ENCODE measurements around the gene LRRC8A.
"Not testable (repeated sequence)": the region's sequence is repeated elsewhere in the genome, so short reads cannot be mapped to it uniquely, and the experiment has no call there.

LRRC8A gene

GRCh38 chr9:128851779-128852600, 29.9 kb upstream of the LRRC8A start:
- H4K91ac ChIP-seq (ENCODE audit: low read depth, low read length); H3K9ac ChIP-seq (ENCODE audit: low read length); H2BK5ac ChIP-seq (ENCODE audit: low read depth, low read length, poor library complexity); H3K27me3 ChIP-seq (ENCODE audit: insufficient read depth, low read length); H3K23ac ChIP-seq (ENCODE audit: low read length); H3K79me2 ChIP-seq (ENCODE audit: control insufficient read depth, insufficient read depth, low read length, poor library complexity); H3K4me1 ChIP-seq (ENCODE audit: control insufficient read depth in 1 of 2, insufficient read depth in 2 of 2, low read length in 2 of 2); H3K79me1 ChIP-seq (ENCODE audit: low read length); H2BK12ac ChIP-seq (ENCODE audit: low read length); H3K27ac ChIP-seq (ENCODE audit: low read depth, low read length); H3K36me3 ChIP-seq (ENCODE audit: control insufficient read depth in 1 of 2, insufficient read depth in 2 of 2, low read length in 2 of 2); H4K12ac ChIP-seq (ENCODE audit: low read depth, low read length); H3K9me3 ChIP-seq (ENCODE audit: insufficient read depth, low read depth, low read length); H2AK5ac ChIP-seq (ENCODE audit: low read length); H3K4ac ChIP-seq (ENCODE audit: low read depth, low read length); H3K18ac ChIP-seq (ENCODE audit: low read length); H3K14ac ChIP-seq (ENCODE audit: low read length); H4K8ac ChIP-seq (ENCODE audit: low read depth, low read length); H2AFZ ChIP-seq (ENCODE audit: insufficient read depth, low read length, poor library complexity); H2BK120ac ChIP-seq (ENCODE audit: insufficient read depth, low read length, poor library complexity); H3K4me3 ChIP-seq (ENCODE audit: low read depth, low read length); H3K4me2 ChIP-seq (ENCODE audit: low read length): not testable (repeated sequence)
- peak in 1 of 2 donors; percentile 68 for DNase-seq
- WGBS (ENCODE audit: extremely low coverage, insufficient coverage, insufficient read length), result no CpG with 5 or more reads among the region's 10 CpGs

DNA sequence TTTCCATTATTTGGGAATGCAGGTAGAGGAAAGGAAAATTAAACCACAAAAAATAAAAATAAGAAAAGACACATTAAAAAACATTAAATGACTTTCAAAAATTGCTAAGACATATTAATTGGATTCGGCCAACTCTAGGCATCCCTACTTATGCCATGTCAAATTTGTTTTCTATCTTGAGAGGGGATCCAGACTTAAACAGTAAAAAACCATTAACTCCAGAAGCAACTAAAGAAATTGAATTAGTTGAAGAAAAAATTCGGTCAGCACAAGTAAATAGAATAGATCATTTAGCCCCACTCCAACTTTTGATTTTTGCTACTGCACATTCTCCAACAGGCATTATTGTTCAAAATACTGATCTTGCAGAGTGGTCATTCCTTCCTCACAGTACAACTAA, 29.3 kb upstream of the LRRC8A start:
- not testable (repeated sequence) for H3K18ac ChIP-seq (ENCODE audit: low read length); H3K4me2 ChIP-seq (ENCODE audit: low read length); H3K27ac ChIP-seq (ENCODE audit: low read depth, low read length); H4K91ac ChIP-seq (ENCODE audit: low read depth, low read length); H3K4ac ChIP-seq (ENCODE audit: low read depth, low read length); H3K79me1 ChIP-seq (ENCODE audit: low read length); H2AK5ac ChIP-seq (ENCODE audit: low read length); H3K4me1 ChIP-seq (ENCODE audit: control insufficient read depth in 1 of 2, insufficient read depth in 2 of 2, low read length in 2 of 2); H2BK5ac ChIP-seq (ENCODE audit: low read depth, low read length, poor library complexity); H3K79me2 ChIP-seq (ENCODE audit: control insufficient read depth, insufficient read depth, low read length, poor library complexity); H4K12ac ChIP-seq (ENCODE audit: low read depth, low read length); H3K9ac ChIP-seq (ENCODE audit: low read length); H4K8ac ChIP-seq (ENCODE audit: low read depth, low read length); H3K14ac ChIP-seq (ENCODE audit: low read length); H3K27me3 ChIP-seq (ENCODE audit: insufficient read depth, low read length); DNase-seq; H3K23ac ChIP-seq (ENCODE audit: low read length); H3K4me3 ChIP-seq (ENCODE audit: low read depth, low read length); H3K36me3 ChIP-seq (ENCODE audit: control insufficient read depth in 1 of 2, insufficient read depth in 2 of 2, low read length in 2 of 2); H2BK120ac ChIP-seq (ENCODE audit: insufficient read depth, low read length, poor library complexity); H2AFZ ChIP-seq (ENCODE audit: insufficient read depth, low read length, poor library complexity); H3K9me3 ChIP-seq (ENCODE audit: insufficient read depth, low read depth, low read length); H2BK12ac ChIP-seq (ENCODE audit: low read length)
- no CpG with 5 or more reads among the region's 2 CpGs for WGBS (ENCODE audit: extremely low coverage, insufficient coverage, insufficient read length)

- not testable (repeated sequence) for H3K4me2 ChIP-seq (ENCODE audit: low read length); H2BK5ac ChIP-seq (ENCODE audit: low read depth, low read length, poor library complexity); H3K9ac ChIP-seq (ENCODE audit: low read length); H3K27me3 ChIP-seq (ENCODE audit: insufficient read depth, low read length); DNase-seq; H4K8ac ChIP-seq (ENCODE audit: low read depth, low read length); H3K79me1 ChIP-seq (ENCODE audit: low read length); H2BK120ac ChIP-seq (ENCODE audit: insufficient read depth, low read length, poor library complexity); H2AK5ac ChIP-seq (ENCODE audit: low read length); H4K12ac ChIP-seq (ENCODE audit: low read depth, low read length); H3K27ac ChIP-seq (ENCODE audit: low read depth, low read length); H3K79me2 ChIP-seq (ENCODE audit: control insufficient read depth, insufficient read depth, low read length, poor library complexity); H3K23ac ChIP-seq (ENCODE audit: low read length); H3K9me3 ChIP-seq (ENCODE audit: insufficient read depth, low read depth, low read length); H2BK12ac ChIP-seq (ENCODE audit: low read length); H3K36me3 ChIP-seq (ENCODE audit: control insufficient read depth in 1 of 2, insufficient read depth in 2 of 2, low read length in 2 of 2); H3K14ac ChIP-seq (ENCODE audit: low read length); H4K91ac ChIP-seq (ENCODE audit: low read depth, low read length); H3K4me1 ChIP-seq (ENCODE audit: control insufficient read depth in 1 of 2, insufficient read depth in 2 of 2, low read length in 2 of 2); H3K4ac ChIP-seq (ENCODE audit: low read depth, low read length); H3K18ac ChIP-seq (ENCODE audit: low read length); H2AFZ ChIP-seq (ENCODE audit: insufficient read depth, low read length, poor library complexity); H3K4me3 ChIP-seq (ENCODE audit: low read depth, low read length)
- no CpG with 5 or more reads among the region's 6 CpGs for WGBS (ENCODE audit: extremely low coverage, insufficient coverage, insufficient read length)
These were observed 27.5 kb upstream of the LRRC8A start for GRCh38 chr9:128854454-128854853.

DNA sequence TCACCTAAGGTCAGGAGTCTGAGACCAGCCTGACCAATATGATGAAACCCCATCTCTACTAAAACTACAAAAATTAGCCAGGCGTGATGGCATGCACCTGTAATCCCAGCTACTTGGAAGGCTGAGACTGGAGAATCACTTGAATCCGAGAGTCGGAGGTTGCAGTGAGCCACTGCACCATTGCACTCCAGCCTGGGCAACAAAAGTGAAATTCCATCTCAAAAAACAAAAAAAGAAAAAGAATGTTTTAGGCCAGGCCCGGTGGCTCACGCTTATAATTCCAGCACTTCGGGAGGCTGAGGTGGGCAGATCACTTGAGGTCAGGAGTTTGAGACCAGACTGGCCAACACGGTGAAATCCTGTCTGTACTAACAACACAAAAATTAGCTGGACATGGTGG, 23.5 kb upstream of the LRRC8A start:
- H3K4me1 ChIP-seq (ENCODE audit: control insufficient read depth in 1 of 2, insufficient read depth in 2 of 2, low read length in 2 of 2), result peaks cover 13 to 18% of the 10 kb centered on the region in 2 experiments
- H2AFZ ChIP-seq (ENCODE audit: insufficient read depth, low read length, poor library complexity); H4K91ac ChIP-seq (ENCODE audit: low read depth, low read length); H3K79me2 ChIP-seq (ENCODE audit: control insufficient read depth, insufficient read depth, low read length, poor library complexity); H3K27ac ChIP-seq (ENCODE audit: low read depth, low read length); H3K9me3 ChIP-seq (ENCODE audit: insufficient read depth, low read depth, low read length); H3K4me2 ChIP-seq (ENCODE audit: low read length); H3K4me3 ChIP-seq (ENCODE audit: low read depth, low read length); H3K18ac ChIP-seq (ENCODE audit: low read length); H3K14ac ChIP-seq (ENCODE audit: low read length); H3K4ac ChIP-seq (ENCODE audit: low read depth, low read length); H2BK5ac ChIP-seq (ENCODE audit: low read depth, low read length, poor library complexity); H3K36me3 ChIP-seq (ENCODE audit: control insufficient read depth in 1 of 2, insufficient read depth in 2 of 2, low read length in 2 of 2); H3K27me3 ChIP-seq (ENCODE audit: insufficient read depth, low read length); H2AK5ac ChIP-seq (ENCODE audit: low read length); H4K12ac ChIP-seq (ENCODE audit: low read depth, low read length); H2BK12ac ChIP-seq (ENCODE audit: low read length); H3K9ac ChIP-seq (ENCODE audit: low read length); H3K79me1 ChIP-seq (ENCODE audit: low read length); H2BK120ac ChIP-seq (ENCODE audit: insufficient read depth, low read length, poor library complexity); H4K8ac ChIP-seq (ENCODE audit: low read depth, low read length); H3K23ac ChIP-seq (ENCODE audit: low read length): not testable (repeated sequence)
- WGBS (ENCODE audit: extremely low coverage, insufficient coverage, insufficient read length), result no CpG with 5 or more reads among the region's 7 CpGs
- peak; percentile 32 to 71 for DNase-seq
